GM18951 (cell line): ENCODE results near the gene NECTIN1.

Source experiments
- POLR2A ChIP-seq: IDR thresholded peaks from 4 replicates; pipeline ENCODE4 v1.6.1; 2011; ENCODE audit warnings: mild to moderate bottlenecking; ENCODE audit not compliant: insufficient read length, insufficient read depth; ENCODE audit errors: extremely low read depth
- in situ Hi-C: fragments of 300-500 bp; cut with MboI; formaldehyde crosslinking; loops from one replicate; pipeline ENCODE4 v1.12.0; 2022; ENCODE audit warnings: low sequenced_read_pairs, mixed read lengths, inconsistent platforms; ENCODE audit not compliant: unreplicated experiment

NECTIN1 gene

DNA sequence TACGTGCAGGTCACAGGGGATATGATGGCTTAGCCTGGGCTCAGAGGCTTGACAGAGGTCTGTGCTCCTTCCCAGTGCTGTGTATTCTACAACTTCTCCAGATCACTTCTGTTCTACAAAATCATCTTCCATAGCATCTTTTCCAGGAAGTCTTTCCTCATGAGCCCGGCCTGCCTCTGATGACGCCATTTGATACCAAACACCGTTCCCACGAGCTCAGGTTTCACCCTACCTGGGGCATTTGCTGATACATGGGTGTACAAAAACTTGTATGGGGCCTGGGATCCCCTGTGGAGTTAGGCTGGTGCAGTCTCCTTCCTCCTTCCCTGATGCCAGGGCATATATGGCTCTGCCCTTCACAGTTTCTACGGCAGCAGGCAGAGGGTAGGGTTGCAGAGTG, 78.7 kb downstream of the NECTIN1 start:
- in situ Hi-C loops, result loop anchor here (25.0 kb wide), 1 partner anchor 462 kb away; no protein-coding TSS in a partner anchor
- TF ChIP-seq POLR2A, result no peak

DNA sequence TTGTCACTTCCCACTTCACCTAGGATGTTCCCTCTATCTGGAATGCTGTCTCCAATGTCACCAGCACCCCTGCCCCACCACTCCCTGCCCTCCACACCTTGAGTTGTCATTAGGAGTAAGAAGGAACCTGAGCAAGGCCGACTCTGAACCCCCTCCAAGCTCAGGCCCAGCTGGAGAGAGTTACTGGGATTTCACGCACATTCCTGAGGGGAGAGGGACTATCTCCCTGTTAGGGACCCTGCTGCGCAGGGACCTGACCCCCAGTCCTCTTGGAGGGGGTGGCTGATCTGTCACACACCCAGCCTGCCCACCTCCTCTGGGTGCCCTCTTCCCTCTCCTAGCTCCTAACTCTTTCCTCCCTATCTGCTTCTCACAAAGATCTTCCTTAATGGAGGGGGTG, 81.7 kb downstream of the NECTIN1 start:
- in situ Hi-C loops, result no loop called here
- no peak for TF ChIP-seq POLR2A

DNA sequence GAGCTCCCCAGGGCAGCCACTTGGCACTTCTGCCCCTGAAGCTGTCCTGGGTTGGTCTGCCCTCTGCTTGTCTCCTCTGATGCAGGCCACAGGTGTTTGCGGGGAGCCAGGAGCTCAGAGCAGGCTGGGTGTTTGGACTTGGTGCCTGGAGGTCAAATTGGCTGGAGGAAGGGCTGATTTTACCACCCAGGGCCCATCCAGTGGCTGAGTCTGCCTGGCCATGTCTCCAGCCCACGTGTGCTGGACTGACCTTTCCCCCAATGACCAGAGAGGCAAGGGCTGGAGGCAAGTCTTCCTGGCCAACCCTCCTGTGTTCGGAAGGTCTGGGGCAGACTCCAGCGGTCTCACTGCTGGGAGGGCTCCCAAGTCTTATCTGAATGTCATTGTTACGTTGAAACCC, 84.0 kb downstream of the NECTIN1 start:
- TF ChIP-seq POLR2A, result no peak
- in situ Hi-C loops, result no loop called here

- no peak for TF ChIP-seq POLR2A
- in situ Hi-C loops, result no loop called here
Observed at GRCh38 chr11:119644502-119644901, 84.5 kb downstream of the NECTIN1 start.

DNA sequence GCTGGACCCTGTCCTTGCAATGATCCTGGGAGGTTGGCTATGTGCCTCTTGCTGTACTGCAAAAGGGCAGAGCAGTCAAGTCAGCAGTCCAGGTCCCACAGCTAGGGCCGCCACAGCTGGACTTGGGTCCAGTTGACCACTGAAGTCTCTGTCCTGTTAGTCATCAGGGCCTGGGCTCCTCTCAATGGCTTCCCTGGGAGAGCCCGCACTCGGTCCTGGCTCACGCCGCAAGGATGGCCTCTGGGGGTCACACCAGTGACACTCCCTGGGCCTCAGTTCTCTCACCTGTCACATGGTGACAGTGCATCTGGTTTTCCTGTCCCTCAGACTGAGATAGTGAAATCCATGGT, 85.1 kb downstream of the NECTIN1 start:
- no peak for TF ChIP-seq POLR2A
- in situ Hi-C loops, result no loop called here

- no peak for TF ChIP-seq POLR2A
- in situ Hi-C loops, result no loop called here
Observed at GRCh38 chr11:119643212-119643875, 85.7 kb downstream of the NECTIN1 start.

- no peak for TF ChIP-seq POLR2A
- in situ Hi-C loops, result no loop called here
Observed at GRCh38 chr11:119641983-119642745, 86.8 kb downstream of the NECTIN1 start.

- in situ Hi-C loops, result no loop called here
- no peak for TF ChIP-seq POLR2A
Observed at GRCh38 chr11:119640541-119640940, 88.5 kb downstream of the NECTIN1 start.

GRCh38 chr11:119639642-119640205, 89.3 kb downstream of the NECTIN1 start:
- TF ChIP-seq POLR2A, result no peak
- in situ Hi-C loops, result no loop called here

- in situ Hi-C loops, result no loop called here
- no peak for TF ChIP-seq POLR2A
Observed at GRCh38 chr11:119638851-119639250, 90.1 kb downstream of the NECTIN1 start.

- in situ Hi-C loops, result no loop called here
Observed at GRCh38 chr11:119637481-119637880, 91.5 kb downstream of the NECTIN1 start.

DNA sequence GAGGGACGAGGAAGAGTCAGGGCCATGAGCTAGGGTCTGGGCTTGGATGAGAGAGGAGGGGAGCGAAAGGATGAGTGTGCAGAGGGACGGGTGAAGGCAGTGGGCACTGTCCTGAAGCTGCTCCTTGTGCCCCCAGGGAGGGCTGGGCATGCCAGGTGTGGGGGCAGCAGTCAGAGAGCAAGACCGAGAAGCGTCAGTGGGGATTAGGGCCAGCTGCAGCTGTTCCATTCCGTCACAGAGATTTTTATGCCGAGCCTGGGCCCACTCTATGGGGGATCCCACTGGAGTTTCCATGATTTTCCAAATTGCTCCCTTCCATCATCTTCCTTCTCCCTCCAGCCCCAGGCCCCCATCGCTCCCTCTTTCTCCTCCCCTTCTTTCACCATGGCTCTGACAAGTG, 93.2 kb downstream of the NECTIN1 start:
- in situ Hi-C loops, result no loop called here
- no peak for TF ChIP-seq POLR2A

More at GRCh38 chr11:119637481-119637880, 91.5 kb downstream of the NECTIN1 start:
- TF ChIP-seq POLR2A, result no peak

- in situ Hi-C loops, result no loop called here
- no peak for TF ChIP-seq POLR2A
Observed at GRCh38 chr11:119635041-119635740, 93.8 kb downstream of the NECTIN1 start.
